Skeletal muscle tissue (tissue), 4 donors: ENCODE results near the gene SLAIN1. TPM values are rescaled to one million over a fixed set of nuclear protein-coding genes. Genes with fewer than 3 reads are reported as not detected.

ENCODE experiments used
- H3K27ac ChIP-seq: one replicate; pipeline ENCODE4 v1.7.0; 2013; ENCODE audit warnings: mild to moderate bottlenecking, low read depth, low read length, inconsistent platforms
- H3K27me3 ChIP-seq, 3 donors: one replicate each; pipeline ENCODE4 v1.7.0; 2013; ENCODE audit warnings: low read length in 3 of 3; ENCODE audit not compliant: control insufficient read depth in 3 of 3, insufficient read depth in 3 of 3
- H3K36me3 ChIP-seq, 3 donors: one replicate each; pipeline ENCODE4 v1.7.0; 2013; ENCODE audit warnings: low read length in 3 of 3; ENCODE audit not compliant: control insufficient read depth in 3 of 3, insufficient read depth in 3 of 3
- H3K4me1 ChIP-seq, 3 donors: one replicate each; pipeline ENCODE4 v1.7.0; 2013; ENCODE audit warnings: low read length in 3 of 3, mild to moderate bottlenecking in 3 of 3; ENCODE audit not compliant: control insufficient read depth in 3 of 3, insufficient read depth in 3 of 3
- H3K4me3 ChIP-seq, 3 donors: one replicate each; pipeline ENCODE4 v1.7.0; 2013; ENCODE audit warnings: low read length in 3 of 3
- H3K9ac ChIP-seq, 3 donors: one replicate each; pipeline ENCODE4 v1.7.0; 2013; ENCODE audit warnings: low read length in 3 of 3, mild to moderate bottlenecking in 3 of 3, moderate library complexity in 2 of 3, low read depth in 1 of 3
- H3K9me3 ChIP-seq, 3 donors: one replicate each; pipeline ENCODE4 v1.7.0; 2013; ENCODE audit warnings: low read length in 3 of 3; ENCODE audit not compliant: control insufficient read depth in 3 of 3
- total RNA-seq: library from RNA; depleted of rRNA; stranded (reverse); fragments of >200 nt; gene quantifications from one replicate; pipeline ENCODE4 v1.2.3, GENCODE V29; 2014
- donor health status: Osteomylitis.

SLAIN1 gene
- total RNA-seq, 1 donor from 2014 or later = 8.4 TPM

DNA sequence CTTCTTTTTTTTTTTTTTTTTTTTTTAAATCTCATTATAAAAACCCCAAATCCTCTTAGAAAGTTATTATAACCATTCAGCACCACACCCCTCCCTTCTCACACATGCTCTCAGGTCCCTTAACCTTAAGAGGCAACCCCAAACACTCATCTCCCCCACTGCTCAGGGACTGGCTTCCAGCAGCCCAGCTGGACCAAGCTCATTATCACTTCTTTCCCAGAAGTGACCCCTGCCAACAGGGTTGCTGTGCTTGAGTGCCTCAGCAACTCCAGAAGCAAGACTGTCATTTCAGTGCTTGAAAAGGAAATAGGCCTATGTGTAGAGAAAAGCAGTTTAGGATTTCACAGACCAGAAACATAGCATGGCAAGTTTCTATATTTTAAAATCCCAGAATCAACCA lies 84.3 kb downstream of the SLAIN1 start:
- no peaks in the 10 kb centered on the region for H3K9me3 ChIP-seq

DNA sequence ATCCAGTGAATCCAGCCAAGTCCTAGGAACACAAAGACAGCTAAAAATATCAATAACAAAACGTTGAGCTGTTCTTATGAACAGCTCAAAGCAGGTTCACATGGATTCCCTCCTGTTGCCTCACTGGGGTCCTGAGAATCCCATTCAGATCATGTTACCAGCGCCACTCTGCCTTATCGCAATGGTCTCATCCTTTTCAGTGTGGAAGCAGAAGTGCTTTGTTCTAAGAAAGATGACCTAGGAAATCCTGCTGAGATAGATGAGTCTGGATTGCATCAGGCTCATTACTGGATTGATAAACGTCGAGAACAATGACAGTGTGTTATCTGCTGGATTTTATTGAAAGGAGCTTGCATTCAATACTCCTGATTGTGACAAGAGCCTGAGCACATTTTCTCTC lies 87.0 kb downstream of the SLAIN1 start:
- no peaks in the 10 kb centered on the region for H3K36me3 ChIP-seq
- H3K9ac ChIP-seq = no peak overlapping the region
- H3K27ac ChIP-seq = no peak overlapping the region
- no peaks in the 10 kb centered on the region for H3K27me3 ChIP-seq
- H3K9me3 ChIP-seq = no peaks in the 10 kb centered on the region
- no peak overlapping the region for H3K4me3 ChIP-seq
- no peaks in the 10 kb centered on the region for H3K4me1 ChIP-seq

More for the DNA sequence above, 84.3 kb downstream of the SLAIN1 start:
- Histone ChIP-seq H3K27ac (no peak overlapping the region), H3K4me1 (no peaks in the 10 kb centered on the region), H3K27me3 (no peaks in the 10 kb centered on the region), H3K4me3 (no peak overlapping the region), H3K36me3 (no peaks in the 10 kb centered on the region), H3K9ac (no peak overlapping the region)

DNA sequence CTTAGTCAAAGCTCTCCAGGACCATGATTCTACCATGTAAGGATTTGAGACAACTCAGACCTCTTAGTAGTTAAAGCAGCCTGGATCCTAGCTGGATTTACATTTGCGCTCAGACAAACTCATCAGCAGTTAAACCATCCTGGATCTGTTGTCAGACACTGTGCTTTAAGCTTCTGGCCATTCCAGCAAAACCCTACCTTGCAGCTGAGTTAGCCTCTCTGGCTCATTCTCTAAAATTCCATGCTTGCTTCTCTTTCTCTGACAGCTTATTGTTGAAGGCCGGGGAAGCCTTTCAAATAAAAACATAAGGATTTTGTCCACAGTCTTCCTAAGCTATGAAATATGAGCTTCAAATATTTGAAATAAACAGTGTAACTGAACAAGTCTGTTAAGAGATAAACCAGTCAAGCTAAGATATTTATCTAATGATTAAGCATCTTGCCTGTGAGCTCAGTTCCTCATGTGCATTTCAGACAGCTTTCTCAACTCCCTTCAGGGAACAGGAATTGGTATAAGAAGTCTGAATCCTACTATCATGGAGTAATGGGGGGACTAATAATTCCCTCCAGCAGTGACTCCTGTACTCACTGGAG lies 89.3 kb downstream of the SLAIN1 start:
- peaks cover 0 to 9% (median 2%) of the 10 kb centered on the region in 3 donors for H3K9me3 ChIP-seq
- no peaks in the 10 kb centered on the region for H3K4me1 ChIP-seq
- H3K27me3 ChIP-seq = no peaks in the 10 kb centered on the region
- H3K27ac ChIP-seq = no peak overlapping the region
- H3K4me3 ChIP-seq = no peak overlapping the region
- no peak overlapping the region for H3K9ac ChIP-seq
- H3K36me3 ChIP-seq = no peaks in the 10 kb centered on the region

DNA sequence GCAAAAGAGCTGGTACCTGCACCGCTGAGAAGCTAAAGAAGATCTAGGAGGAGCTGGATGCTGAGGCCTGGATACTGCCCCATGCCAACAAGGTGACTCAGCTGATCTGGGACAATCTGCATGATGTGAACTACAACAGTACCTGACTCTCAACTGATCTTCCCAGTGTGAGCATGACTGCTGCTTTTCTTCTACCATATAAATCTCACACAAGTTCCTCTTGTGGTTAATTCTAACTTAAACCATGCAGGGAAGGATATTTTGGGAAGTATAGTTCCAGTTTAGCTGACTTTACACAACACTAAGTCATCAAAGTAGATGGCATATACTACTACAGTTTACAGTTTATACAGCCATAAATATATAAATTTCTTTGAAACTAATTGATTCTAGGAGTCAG lies 91.9 kb downstream of the SLAIN1 start:
- no peak overlapping the region for H3K27ac ChIP-seq

DNA sequence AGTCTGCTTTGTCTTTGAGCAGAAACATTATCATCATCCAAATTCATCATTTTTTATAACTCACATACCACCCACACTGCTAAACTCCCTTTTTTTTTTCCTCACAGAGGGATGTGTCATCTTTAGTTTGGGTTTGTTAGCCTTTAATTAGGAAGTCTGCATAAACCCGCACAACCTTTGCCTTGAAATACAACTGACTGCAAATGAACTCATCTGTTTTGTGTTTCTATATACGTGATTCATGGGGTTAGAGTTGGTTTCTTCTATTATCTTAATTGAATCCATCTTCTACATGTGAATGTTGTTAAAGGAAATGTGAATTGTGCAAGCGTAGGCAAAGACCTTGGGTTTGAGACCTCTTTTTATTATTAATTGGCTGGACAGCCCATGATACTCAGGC lies 102.7 kb downstream of the SLAIN1 start:
- Histone ChIP-seq H3K27ac (no peak overlapping the region), H3K4me1 (no peaks in the 10 kb centered on the region)

More for the DNA sequence above, 91.9 kb downstream of the SLAIN1 start:
- Histone ChIP-seq H3K9me3 (peaks cover 0 to 9% (median 2%) of the 10 kb centered on the region in 3 donors), H3K27me3 (no peaks in the 10 kb centered on the region), H3K4me1 (no peaks in the 10 kb centered on the region), H3K9ac (no peak overlapping the region), H3K36me3 (no peaks in the 10 kb centered on the region), H3K4me3 (no peak overlapping the region)

DNA sequence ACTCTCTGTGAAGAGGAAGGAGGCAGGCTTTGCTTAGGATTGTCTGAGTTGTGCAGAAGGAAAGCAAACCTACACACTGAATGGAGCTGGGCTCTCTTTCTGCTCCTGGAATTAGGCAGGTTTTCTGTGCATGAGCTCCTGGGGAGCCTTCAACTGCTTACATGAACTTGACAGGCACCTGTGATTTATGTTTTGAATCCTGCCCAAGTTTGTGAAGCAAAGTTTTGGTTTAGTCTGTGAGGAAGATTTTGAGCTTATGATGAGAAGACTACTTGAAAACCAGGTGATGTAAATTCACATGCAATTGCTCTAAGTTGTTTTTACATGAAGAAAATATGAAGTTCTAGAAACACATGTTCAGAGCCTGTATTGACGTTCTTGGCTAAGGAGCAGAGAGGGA lies 109.0 kb downstream of the SLAIN1 start:
- no peak overlapping the region for H3K27ac ChIP-seq
- no peak overlapping the region for H3K4me3 ChIP-seq
- H3K27me3 ChIP-seq = peaks cover 0 to 2% (median 0%) of the 10 kb centered on the region in 3 donors
- no peaks in the 10 kb centered on the region for H3K4me1 ChIP-seq
- H3K9me3 ChIP-seq = no peaks in the 10 kb centered on the region
- H3K36me3 ChIP-seq = no peaks in the 10 kb centered on the region
- H3K9ac ChIP-seq = no peak overlapping the region

More for the DNA sequence above, 102.7 kb downstream of the SLAIN1 start:
- no peaks in the 10 kb centered on the region for H3K27me3 ChIP-seq
- no peak overlapping the region for H3K4me3 ChIP-seq
- no peak overlapping the region for H3K9ac ChIP-seq
- peaks cover 0 to 2% (median 0%) of the 10 kb centered on the region in 3 donors for H3K9me3 ChIP-seq
- no peaks in the 10 kb centered on the region for H3K36me3 ChIP-seq

DNA sequence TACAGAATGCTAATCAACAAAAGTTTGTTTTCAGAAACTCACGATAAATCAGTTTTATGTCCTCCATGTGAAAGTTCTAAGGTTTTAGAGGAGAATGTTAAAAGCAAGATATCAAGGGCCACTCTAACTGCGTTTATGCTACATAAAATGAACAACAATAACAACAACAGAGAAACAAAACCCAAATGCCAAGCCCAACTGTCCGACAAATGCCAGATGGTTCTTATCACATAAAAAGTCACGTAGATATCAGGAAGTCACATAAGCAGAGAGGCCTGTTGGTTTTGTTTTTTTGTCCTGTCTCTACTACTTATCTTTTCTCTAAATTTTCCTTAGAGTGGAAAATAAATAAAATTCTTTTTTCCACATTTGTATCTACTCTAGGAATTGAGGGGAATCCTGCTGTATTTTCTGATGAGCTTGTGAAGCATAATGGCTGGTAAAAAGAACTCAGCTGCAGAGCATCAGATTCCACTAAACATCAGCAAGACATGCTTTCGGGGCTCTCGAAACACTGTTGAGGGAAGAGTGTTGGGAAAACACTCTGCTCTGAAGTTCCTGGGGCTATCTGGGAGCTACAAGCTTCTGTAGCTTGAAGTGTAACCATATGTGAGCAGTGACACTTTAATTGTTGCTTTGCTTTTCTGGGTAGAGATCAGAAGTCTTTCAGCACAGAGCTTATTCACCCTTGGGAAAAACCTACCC lies 110.1 kb downstream of the SLAIN1 start:
- H3K9ac ChIP-seq = no peak overlapping the region
- no peaks in the 10 kb centered on the region for H3K4me1 ChIP-seq
- H3K27me3 ChIP-seq = peaks cover 0 to 2% (median 0%) of the 10 kb centered on the region in 3 donors
- no peaks in the 10 kb centered on the region for H3K9me3 ChIP-seq
- H3K27ac ChIP-seq = no peak overlapping the region
- no peak overlapping the region for H3K4me3 ChIP-seq
- H3K36me3 ChIP-seq = no peaks in the 10 kb centered on the region

DNA sequence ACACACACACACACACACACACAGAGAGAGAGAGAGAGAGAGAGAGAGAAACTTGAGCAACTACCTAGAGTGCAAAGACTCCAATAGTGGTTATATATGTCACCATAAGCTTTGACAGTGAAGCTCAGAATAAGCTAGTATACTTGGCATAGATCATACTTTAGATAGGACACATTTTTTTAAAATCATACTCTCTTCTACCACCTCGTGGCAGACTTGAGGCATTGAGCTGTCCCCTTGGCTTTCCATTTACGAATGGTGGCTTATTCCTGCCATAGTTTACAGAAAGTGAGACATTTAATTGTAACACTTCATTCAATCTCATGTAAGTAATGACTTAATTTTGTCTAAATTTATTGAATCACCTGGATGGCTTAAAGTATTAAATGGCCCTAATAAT lies 112.9 kb downstream of the SLAIN1 start:
- Histone ChIP-seq H3K27ac (no peak overlapping the region), H3K4me3 (no peak overlapping the region), H3K27me3 (peaks cover 0 to 2% (median 0%) of the 10 kb centered on the region in 3 donors), H3K36me3 (no peaks in the 10 kb centered on the region), H3K4me1 (no peaks in the 10 kb centered on the region), H3K9ac (no peak overlapping the region), H3K9me3 (no peaks in the 10 kb centered on the region)

DNA sequence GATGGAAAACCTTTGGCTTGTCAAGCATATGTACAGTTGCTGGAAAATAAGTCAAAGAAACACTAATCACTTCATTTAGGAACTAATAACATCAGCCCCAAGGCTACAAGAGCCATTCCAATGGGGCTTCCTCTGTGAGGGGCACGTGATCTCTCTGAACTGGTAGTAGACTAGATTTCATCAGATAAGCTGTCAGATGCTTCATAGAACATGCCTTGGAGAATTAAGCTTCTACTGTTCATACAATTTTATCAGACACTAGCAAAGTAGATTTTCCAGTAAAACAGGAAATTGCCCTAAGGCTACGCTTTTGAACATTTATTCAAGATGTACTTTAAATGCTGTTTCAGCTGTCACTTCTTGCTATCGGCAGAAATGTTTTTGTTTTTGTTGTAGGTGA lies 113.4 kb downstream of the SLAIN1 start:
- no peak overlapping the region for H3K9ac ChIP-seq
- H3K27me3 ChIP-seq = peaks cover 0 to 2% (median 0%) of the 10 kb centered on the region in 3 donors
- H3K4me1 ChIP-seq = no peaks in the 10 kb centered on the region
- no peak overlapping the region for H3K27ac ChIP-seq
- no peak overlapping the region for H3K4me3 ChIP-seq
- H3K9me3 ChIP-seq = no peaks in the 10 kb centered on the region
- no peaks in the 10 kb centered on the region for H3K36me3 ChIP-seq

DNA sequence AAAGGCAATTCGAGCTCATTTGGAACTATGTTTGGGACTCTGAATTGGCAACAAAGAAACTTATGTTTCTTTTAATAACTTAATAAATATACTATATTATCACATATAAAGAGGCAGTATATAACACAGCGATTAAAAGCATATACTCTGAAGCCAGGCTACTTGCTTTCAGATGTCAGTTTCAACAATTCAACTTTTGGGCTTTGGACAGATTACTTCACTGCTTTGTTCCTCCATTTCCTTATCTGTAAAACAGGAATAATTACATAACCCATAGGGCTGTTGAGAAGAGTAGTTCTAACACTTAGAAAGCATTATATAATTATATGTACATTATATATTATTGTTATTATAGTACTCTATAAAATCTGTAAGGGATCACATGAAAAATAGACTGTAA lies 113.9 kb downstream of the SLAIN1 start:
- H3K27me3 ChIP-seq = peaks cover 0 to 2% (median 0%) of the 10 kb centered on the region in 3 donors
- H3K27ac ChIP-seq = no peak overlapping the region
- H3K4me1 ChIP-seq = no peaks in the 10 kb centered on the region
- no peaks in the 10 kb centered on the region for H3K9me3 ChIP-seq
- H3K9ac ChIP-seq = no peak overlapping the region
- no peaks in the 10 kb centered on the region for H3K36me3 ChIP-seq
- H3K4me3 ChIP-seq = no peak overlapping the region
